Head of caudate nucleus (tissue), 42 donors: ENCODE results near the gene PELI2.

Experiments used
- DNase-seq, 42 donors: peaks; one replicate each; pipeline versions ENCODE4 v3.0.0 to v3.0.0-alpha.2; 2020 to 2021; ENCODE audit warnings: mixed read lengths in 7 of 42
- intact Hi-C: fragments of 100-400 bp; cut with DNase I; formaldehyde crosslinking; loops from one replicate; pipeline ENCODE4 v1.15.0; 2022

Gene PELI2

DNA sequence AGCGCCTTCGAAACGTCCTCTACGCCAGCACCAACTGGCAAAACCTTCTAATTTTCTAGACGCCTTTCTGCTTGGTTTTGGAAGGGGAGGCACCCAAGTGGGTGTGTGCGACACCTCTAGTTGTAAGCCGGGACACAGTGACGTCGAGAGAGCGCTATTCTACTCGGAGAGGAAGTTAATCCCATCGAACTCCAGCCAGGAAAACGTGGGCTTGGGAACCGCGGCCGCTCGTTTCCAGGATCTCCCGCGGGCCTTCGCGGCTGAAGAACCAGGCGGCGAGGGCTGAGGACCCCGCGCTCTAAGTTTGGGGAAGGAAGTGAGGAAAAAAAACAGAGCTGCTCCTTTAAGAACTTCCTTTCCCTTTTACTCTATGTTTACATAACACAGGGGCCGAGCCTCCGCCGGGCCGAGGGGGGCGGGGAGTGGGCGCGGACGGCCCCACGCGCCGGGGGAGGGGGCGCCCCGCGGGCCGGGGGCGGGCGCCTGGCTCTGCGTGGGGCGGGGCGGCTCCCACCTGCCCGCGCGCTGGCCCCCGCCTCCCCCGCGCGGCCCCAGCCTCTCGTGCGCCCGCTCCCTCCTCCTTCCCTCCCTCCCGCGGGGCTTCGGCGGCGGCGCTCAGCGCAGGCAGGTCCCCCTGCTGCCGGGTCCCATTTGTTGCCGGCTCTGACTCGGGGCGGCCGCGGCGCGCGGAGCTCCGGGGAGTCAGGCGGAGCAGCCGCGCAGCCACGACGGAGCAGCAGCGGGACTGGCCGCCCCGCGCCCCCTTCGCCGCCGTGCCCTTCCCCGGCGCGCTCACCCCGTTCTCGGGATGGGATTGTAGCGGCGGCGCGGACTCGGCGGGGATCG is at the start of gene PELI2:
Gene PELI2, plus strand, starts transcription at position 647 of the 846 bp plus-strand sequence. CDS start 250 bp downstream, outside the sequence.
- DNase-seq, result peak in 41 of 42 donors; percentile 53 to 90 (median 79)
- intact Hi-C loops, result loop anchor here (5.0 kb wide), 1 partner anchor 241 kb away; no protein-coding TSS in a partner anchor

- DNase-seq, result no peak
- intact Hi-C loops, result no loop called here
Observed at GRCh38 chr14:56073799-56074198, 44.4 kb upstream of the PELI2 start.

DNA sequence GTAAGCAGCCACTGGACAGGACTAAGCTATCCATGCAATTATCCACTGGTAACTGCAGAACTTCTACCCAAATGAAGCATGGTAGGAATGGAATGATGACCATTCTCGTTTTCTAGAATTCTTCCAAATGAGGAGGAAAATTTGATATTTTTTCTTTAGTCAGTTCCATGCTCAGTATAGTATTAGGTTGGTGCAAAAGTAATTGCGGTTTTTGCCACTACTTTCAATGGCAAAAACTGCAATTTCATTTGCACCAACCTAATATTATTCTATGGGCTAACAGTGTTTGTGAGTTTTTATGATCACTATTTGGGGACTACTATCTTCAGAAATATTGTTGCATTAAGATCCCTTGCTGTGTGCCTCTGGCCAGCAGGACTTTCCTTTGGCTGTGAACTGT is 42.9 kb upstream of the PELI2 start:
- intact Hi-C loops, result no loop called here
- DNase-seq, result no peak

DNA sequence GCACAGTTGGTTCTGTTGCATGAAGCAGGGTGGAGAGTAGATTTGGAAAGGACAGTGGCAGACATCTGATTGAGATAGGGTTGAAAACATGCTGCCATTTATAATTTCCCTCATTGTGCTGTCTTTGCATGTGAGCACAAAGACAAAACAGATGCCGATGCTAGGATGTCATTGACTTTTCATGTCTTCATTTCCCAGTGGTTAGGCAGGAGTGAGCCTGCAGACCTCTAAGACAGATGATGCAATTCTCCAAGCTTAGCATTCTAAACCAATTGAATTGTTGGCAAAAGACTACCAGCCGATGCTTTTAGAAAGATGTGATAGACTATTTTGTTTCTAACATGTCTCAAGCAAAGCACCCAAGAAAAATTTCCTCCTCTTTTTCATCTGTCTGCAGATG is 37.1 kb upstream of the PELI2 start:
- no peak for DNase-seq
- intact Hi-C loops, result no loop called here

DNA sequence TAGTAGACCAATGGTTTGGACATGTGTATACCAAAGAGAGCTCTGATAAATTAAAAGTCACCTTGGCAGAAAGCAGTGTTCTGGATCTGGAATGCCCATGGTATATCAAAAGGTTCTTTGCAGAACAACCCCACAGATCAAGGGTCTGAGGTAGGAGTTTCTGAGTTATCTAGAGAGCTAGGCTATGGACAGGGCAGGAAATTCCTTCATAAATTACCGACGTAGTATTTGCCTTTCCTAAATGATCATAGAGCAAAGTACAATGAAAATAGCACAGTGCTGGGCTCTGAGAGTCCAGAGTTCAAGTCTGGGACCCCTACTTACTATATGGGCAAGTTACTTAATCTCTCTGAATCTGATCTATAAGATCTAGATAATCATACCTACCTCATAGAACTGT is 35.3 kb upstream of the PELI2 start:
- no peak for DNase-seq
- intact Hi-C loops, result no loop called here

- DNase-seq, result no peak
- intact Hi-C loops, result no loop called here
Observed at GRCh38 chr14:56085471-56085870, 32.7 kb upstream of the PELI2 start.

DNA sequence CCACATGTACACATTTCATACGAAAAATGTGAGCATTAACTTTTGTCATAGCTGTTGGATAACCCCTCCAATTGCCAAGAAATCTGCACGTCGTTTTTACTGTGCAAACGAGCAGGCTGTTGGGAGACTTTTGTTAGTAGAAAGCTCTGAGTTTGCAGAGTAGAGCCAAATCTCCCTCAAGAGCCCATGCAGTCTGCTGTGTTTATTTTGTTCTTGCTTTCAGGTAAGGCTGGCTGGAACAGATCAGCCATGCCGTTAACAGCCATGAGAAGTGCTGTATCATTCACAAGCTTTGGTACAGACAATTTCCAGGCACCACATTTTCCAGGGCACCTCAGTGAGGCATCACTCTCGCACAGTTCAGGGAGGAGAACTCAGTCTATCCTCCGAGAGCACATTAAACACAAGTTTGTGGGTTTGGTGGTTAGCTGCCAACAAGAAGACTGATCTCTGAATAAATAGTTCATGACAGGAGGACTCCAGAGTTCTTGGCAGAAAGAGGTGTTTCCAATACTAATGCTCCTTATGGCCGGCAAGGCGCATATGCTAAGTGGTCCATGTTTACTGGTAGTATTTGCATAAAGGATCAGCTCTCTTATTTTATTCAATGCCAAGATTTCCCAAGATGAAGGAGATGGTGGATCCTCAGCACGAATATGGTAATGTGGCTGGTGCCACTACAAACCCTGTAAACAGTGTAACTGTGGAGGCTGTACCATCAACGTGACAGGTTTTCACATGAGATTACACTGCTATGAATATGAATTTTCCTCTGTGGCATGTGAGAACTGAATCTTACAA is 30.3 kb upstream of the PELI2 start:
- no peak for DNase-seq
- intact Hi-C loops, result no loop called here

- no peak for DNase-seq
- intact Hi-C loops, result no loop called here
Observed at GRCh38 chr14:56088941-56089340, 29.3 kb upstream of the PELI2 start.

DNA sequence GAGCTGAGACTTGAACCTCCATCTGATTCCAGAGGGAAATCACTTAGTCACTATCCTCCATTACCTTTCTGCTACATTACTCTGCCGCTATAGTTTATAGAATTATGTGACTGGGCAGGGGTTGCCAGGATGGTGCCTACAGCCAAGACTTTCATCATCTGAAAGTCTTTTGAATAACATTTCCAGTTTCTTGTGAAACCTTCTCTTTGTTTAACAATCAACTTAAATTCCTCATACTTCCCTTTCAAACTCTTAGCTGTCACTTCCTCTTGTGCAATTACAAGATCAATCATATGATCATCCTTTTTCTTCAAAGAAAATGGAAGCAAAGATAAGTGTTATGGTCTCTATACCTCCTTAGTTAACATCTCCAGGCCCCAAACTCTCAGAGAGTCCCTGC is 25.4 kb upstream of the PELI2 start:
- intact Hi-C loops, result no loop called here
- DNase-seq, result no peak

DNA sequence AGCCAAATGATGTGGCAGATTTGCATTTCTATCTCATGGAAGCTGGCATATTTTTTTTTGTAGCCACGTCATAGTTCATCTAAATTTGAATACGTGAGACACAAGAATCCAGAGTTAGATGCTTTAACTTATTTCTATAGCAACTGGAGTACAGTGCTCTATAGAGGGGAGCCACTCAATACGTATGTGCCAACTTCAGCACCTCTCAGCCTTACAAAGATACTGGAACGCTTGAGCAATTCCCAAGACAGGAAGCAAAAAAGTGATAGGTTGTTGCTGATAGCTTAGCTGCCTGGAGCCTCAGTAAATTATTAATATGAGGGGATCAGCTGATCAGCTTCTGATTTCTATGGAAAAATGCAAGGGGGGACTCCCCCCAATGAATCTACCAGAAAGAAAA is 24.1 kb upstream of the PELI2 start:
- no peak for DNase-seq
- intact Hi-C loops, result no loop called here

- DNase-seq, result no peak
- intact Hi-C loops, result no loop called here
Observed at GRCh38 chr14:56098021-56098420, 20.2 kb upstream of the PELI2 start.

GRCh38 chr14:56099081-56099797 is 19.0 kb upstream of the PELI2 start:
- DNase-seq, result no peak
- intact Hi-C loops, result no loop called here

- intact Hi-C loops, result no loop called here
- no peak for DNase-seq
Observed at GRCh38 chr14:56100556-56100955, 17.7 kb upstream of the PELI2 start.

- intact Hi-C loops, result no loop called here
- no peak for DNase-seq
Observed at GRCh38 chr14:56102941-56103340, 15.3 kb upstream of the PELI2 start.

- no peak for DNase-seq
- intact Hi-C loops, result no loop called here
Observed at GRCh38 chr14:56107615-56108014, 10.6 kb upstream of the PELI2 start.

DNA sequence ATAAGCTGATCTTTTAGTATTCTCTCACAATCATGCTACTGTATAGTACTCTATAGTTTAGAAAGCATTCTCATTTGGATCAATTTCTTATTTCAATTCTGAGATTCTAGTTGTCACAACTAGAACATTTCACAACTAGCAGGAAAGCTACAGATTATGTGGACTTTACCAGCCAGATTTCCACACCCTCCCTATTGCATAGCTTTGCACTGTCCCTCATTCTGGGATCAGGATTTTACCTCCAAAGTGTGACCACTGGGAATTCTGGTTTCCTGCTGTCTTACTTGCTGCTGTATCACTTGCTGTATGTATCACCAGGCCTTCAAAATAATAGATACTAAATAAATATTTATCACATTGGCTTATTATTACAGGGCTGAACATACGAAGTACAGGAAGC is 10.2 kb upstream of the PELI2 start:
- intact Hi-C loops, result no loop called here
- no peak for DNase-seq

DNA sequence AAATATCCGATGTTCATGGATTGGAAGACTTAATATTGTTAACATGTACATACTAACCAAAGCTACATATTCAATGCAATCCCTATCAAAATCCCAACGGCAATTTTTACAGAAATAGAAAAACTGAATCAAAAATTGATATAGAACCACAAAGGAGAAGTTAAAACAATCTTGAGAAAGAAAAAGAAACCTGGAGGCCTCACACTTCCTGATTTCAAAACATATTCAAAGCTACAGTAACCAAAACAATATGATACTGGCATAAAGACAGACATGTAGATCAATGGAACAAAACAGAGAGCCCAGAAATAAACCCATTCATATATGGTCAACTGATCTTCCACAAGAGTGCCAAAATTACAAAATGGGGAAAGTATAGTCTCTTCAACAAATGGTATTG is 5.4 kb upstream of the PELI2 start:
- no peak for DNase-seq
- intact Hi-C loops, result no loop called here

DNA sequence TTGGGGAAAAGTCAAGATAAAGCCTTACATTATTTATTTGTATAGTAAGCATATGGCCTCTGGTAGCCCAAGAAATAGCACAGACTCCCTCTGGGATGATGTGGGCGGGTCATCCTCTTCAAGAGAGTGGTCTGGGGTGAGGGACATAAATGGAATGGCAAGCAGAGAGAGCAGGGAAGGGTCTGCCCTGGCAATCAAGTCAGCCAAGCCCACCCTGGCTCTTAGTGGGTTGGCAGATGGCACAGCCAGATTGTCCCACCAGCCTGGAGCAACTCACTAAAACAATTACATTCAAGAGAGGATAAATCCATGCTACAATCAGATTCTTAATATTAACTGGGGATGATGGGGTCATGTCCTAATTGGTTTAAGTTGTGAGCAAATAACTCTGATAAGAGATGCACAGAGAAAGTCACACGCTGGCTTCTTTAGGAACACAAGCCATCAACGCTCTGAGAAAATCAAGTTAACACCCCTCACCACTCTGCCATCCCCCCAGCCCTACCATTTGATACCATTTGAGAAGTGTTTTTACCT is 2.8 kb upstream of the PELI2 start:
- intact Hi-C loops, result loop anchor here (5.0 kb wide), 1 partner anchor 238 kb away; no protein-coding TSS in a partner anchor

More for the DNA sequence above, 2.8 kb upstream of the PELI2 start:
- DNase-seq, result no peak
